Renal cortex interstitium (tissue), 11 donors: ENCODE results near the gene SPAG16. TPM values are rescaled to one million over a fixed set of nuclear protein-coding genes. Genes with fewer than 3 reads are reported as not detected.

Experiments used
- DNase-seq, 11 donors: peaks; one replicate each; pipeline ENCODE4 v3.0.0-alpha.2; 2013; ENCODE audit warnings: low read depth in 9 of 11, low spot score in 4 of 11; ENCODE audit errors: extremely low read depth in 1 of 11
- polyA plus RNA-seq, 3 donors: library from polyadenylated mRNA; unstranded; fragments of 120-200 nt; gene quantifications; one replicate each; pipeline ENCODE4 v1.2.1, GENCODE V29; 2013; ENCODE audit not compliant: insufficient read length in 3 of 3

Gene SPAG16
- polyA plus RNA-seq, 3 donors = 59.5 to 73.2 (median 60.7) TPM

- DNase-seq = no peak
These were observed 941.8 kb downstream of the SPAG16 start for GRCh38 chr2:214226061-214226460.

DNA sequence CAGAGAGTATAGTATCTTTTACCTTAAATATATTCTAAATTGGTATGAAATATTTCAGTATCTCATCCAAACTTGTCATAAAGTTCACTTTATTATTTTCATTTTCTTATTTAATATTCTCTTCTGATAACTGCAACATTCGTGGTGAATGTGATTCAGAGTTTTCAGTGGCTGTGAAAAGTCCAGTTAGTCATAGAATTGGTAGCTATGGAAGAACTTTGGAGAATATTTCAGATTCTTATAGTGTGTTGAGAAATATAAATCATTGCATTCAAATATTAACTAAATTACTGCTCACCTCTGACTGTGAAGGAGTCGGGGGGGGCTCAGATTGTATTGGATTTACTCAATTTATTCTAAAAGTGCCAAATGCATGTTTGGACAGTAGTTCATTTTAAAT lies 948.0 kb downstream of the SPAG16 start:
- DNase-seq = no peak

- no peak for DNase-seq
These were observed 948.9 kb downstream of the SPAG16 start for GRCh38 chr2:214233164-214233563.

- DNase-seq = no peak
These were observed 958.5 kb downstream of the SPAG16 start for GRCh38 chr2:214242797-214243196.

GRCh38 chr2:214244847-214245246 lies 960.6 kb downstream of the SPAG16 start:
- DNase-seq = peak in 1 of 11 donors; percentile 2

- DNase-seq = no peak
These were observed 962.2 kb downstream of the SPAG16 start for GRCh38 chr2:214246417-214246816.

DNA sequence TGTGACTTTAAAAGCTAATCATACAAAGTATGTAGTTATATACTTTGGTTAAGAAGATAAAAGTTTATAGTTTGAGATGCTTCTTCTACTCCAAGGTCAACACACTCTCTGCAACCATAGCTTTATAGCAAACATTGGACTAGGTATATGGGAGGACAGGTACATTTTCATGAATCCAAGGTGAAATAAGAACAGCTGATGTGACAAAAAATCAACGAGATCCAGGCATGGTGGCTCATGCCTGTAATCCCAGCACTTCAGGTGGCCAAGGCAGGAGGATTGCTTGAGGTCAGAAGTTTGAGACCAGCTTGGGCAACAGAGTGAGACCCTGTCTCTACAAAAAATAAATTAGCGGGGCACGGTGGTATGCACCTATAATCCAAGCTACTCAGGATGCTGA lies 963.3 kb downstream of the SPAG16 start:
- DNase-seq = no peak

DNA sequence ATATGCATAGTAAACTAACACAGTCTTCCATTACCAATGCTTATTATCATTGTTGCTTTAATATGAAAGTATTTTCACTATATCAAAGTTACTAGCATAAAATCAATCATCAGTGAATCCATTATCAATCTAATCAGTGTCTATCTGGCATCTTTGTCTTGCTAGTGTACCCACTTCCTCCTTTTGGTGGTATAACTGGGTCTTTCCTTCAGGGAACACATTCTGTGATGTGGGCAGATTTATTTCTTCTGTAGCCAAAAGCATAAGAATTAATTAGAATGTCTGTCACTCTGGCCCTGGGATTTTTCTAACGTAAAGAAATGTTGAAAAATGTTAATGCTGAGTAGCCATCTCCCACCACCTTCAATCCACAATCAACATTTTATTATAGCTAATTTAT lies 970.8 kb downstream of the SPAG16 start:
- DNase-seq = no peak

- DNase-seq = no peak
These were observed 977.4 kb downstream of the SPAG16 start for GRCh38 chr2:214261683-214262082.

- DNase-seq = no peak
These were observed 979.9 kb downstream of the SPAG16 start for GRCh38 chr2:214264171-214264570.

GRCh38 chr2:214265991-214266489 lies 981.8 kb downstream of the SPAG16 start:
- no peak for DNase-seq

GRCh38 chr2:214277880-214278279 lies 993.6 kb downstream of the SPAG16 start:
- DNase-seq = no peak

DNA sequence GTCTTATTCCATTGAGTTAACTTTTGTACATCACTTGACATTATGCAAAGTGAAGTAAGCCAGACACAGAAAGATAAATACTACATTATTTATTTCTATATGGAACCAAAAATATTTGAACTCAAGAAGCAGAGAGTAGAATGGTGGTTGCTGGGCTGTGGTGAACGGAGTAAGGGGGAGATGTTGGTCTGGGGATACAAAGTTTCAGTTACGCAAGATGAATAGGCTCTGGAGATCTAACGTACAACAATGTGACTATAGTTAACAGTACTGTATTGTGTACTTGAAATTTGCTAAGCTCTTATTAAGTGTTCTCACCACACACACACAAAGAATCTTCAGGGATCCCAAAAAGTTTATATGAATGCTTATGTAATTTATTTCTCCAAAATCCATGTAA lies 1001.7 kb downstream of the SPAG16 start:
- no peak for DNase-seq

GRCh38 chr2:214293593-214293992 lies 1009.3 kb downstream of the SPAG16 start:
- no peak for DNase-seq

DNA sequence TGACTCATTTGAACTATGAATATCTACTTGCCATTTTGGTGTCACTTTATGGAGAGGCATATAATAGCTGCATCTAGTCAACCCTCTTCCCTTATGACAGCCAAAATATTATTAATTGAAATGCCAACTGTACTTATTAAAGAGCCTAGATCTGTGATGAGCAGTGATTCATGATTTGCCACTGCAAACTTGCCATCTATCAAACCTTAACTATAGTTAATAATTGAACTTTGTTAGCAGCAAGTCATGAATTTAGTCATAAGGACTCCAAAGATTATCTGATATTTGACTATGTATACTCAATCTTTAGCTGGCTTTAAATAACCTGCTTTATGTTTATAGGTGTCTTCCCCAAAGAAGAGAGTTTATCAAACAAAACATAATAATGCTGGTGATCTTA lies 1010.2 kb downstream of the SPAG16 start:
- DNase-seq = no peak

DNA sequence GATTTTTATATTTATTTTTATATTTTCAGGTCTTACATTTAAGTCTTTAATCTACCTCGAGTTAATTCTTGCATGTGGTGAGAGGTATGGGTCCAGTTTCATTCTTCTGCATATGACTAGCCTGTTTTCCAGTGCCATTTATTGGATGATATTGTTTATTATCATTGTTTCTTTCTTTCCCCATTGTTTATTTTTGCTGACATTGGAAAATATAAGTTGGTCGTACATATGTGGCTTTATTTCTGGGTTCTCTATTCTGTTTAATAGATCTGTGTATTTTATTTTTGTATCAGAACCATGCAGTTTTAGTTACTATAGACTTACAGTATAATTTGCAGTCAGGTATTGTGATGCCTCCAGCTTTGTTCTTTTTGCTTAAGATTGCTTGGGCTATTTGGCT lies 1013.2 kb downstream of the SPAG16 start:
- DNase-seq = no peak

DNA sequence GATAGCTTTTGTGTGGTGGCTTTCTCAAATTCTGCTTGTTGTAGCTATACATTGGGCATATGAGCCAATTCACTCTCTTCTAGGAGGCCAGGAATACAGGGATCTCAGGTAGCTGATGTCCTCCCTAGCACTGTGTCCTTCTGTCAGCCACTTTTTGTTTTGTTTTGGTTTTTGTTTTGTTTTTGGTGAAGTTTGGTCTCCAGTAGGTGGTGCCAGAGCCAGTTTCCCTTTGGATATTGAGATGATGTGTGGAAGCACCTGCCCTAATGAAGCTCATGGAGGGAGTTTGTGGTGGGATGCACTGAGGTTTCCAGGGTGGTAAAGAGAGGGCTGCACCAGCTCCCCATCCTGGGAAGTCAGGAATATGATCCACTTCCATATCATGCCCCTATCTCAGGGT lies 1026.1 kb downstream of the SPAG16 start:
- DNase-seq = no peak

DNA sequence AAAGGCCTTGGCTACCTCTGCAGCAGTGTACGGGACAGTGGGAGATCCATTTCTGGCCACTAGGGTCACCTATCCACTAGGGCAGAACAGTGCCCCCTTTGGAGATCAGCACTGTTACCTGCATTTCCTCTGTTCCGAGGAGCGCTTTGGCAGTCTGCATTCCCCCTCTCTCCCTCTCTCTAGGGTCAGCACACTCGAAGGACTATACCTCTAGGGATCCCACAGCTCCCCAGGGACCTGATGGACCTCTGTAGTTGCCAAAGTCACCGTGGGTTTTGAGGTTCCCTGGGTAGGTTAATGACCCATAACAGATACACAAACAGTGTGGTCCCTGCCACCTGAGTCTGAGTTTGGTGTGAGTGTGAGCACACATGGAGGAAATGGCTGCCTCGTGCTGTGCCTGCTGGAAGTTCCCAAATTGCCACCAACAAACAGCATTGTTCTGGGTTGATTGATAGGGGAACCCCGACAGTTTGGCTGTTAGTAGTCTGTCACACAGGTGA lies 1026.8 kb downstream of the SPAG16 start:
- no peak for DNase-seq

DNA sequence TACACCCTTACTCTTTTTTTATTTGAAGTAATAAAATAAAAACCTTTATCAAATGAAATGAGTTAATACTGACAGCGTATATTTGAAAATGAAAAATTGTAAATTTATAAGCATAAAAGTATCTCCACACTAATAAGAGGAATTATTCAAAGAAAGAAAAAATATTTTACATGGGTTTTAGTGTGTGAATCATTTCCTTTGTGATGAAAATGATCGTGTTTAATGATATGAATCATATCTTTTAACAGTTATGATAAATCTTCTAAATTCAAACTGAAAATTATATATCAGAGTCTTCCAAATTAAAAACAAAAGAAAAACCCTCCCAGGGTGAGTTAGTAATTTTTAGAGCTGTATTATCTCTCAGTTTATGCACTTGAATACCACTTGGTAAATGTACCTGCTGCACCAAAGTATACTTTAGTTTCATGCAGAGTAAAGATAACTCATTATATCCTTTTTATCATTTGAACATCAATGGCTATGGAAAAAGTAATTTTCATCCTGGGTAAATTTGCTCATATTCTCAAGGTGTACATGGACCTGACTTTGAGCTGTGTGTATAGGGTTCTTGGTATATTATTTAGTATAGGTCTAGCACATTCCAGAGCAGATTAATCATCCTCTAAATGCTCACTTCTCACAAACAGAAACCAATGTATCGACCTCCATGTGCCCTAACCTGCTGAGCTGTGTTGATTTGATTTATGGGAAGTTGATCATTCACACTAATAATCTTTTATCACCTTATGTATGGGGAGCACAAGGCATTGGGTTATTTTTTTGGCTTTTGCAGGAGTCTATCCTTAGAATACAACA lies 1027.9 kb downstream of the SPAG16 start:
- DNase-seq = no peak

DNA sequence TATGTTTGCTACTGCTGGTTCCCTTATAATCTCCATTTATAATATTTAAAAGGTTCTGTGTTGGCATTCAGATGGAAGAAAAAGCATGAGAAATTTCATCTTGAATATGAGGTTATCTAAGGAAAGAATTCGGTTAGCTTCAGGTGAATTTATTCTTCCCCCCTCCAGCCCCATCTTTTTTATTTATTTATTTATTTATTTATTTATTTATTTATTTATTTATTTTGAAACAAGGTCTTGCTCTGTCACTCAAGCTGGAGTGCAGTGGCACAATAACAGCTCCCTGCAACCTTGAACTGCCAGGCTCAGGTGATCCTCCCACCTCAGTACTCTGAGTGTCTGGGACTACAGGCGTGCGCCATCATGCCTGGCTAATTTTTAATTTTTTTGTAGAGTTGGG lies 1031.1 kb downstream of the SPAG16 start:
- no peak for DNase-seq

- no peak for DNase-seq
These were observed 1035.9 kb downstream of the SPAG16 start for GRCh38 chr2:214320211-214320610.
